HTR-8/SVneo (cell line): Measurements from ENCODE around the gene NPC1.

ENCODE experiments used
- DNase-seq: peaks from one replicate; pipeline ENCODE4 v3.0.0; 2011; ENCODE audit warnings: low spot score, mixed read lengths; ENCODE audit not compliant: insufficient read length
- FAIRE-seq: peaks from 2 replicates; lab custom pipeline; 2011; peaks lifted over from hg19 to GRCh38; lab: Jason Lieb, UNC

NPC1 gene

DNA sequence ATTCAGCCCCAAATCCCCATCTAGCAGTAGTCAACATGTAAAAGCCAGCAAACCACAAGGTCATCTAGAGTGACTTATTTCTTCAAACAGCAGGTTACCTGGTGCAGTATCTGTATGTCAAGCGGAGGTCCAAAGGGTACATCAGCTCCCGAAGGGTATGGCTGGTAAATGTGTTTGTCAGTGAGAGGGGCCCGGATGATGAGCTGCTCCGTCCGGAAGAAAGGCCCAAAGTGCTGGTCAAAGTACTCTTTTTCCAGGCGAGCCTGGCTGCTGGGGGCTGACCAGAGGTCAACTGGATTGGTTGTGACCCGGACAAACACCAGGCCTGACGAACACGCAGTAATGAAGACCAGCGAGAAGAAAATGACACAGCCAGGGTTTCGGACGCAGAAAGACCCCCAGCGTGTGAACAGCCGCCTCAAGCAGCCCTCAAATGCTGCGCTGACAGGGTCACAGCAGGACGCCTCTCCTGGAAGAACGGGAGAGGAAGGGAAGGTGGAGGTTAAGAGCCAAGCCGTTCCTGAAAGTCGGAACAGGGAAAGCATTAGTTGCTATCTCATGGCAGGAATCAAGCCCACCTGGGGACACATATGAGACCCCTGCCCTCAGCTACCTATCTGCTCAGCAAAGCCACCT lies 30.0 kb downstream of the NPC1 start:
- no peak for DNase-seq
- FAIRE-seq, result no peak

DNA sequence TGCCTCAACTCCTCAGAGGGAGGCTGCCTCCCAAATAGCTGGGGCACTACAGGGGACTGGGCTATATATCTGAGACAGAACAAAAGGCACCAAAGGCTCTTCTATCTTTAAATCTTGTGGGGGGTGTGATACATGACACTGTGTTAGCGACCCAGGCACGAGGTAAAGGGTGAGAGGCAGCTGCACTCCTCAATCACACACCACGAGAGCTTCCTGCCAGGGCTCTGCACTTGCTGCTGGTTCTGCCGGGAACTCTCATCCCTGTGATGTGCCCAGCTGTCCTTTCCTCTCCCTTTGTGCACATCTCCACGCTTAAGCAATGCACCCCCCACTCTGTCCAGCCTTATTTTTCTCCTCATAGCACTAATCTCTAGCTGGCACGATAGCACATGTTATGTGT lies 32.4 kb downstream of the NPC1 start:
- DNase-seq (no peak), FAIRE-seq (no peak)

DNA sequence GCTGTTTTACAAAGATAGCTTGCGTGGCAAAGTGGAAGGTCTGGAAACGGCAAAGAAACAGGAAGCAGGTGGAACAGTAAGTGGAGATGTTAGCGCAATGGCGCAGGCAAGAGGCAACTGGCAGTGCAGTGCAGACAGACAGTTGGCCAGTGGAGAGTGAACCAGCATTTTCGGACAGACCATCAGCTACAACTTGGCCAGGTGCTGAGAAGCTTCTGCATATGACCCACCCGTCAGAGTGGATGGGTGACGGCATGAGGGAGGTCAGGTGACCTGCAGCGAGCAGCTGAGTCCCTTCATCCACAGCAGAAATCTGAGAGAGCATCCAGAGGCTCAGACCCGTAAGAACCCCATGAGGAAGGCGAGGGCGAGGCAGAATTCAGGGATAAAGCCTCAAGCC lies 33.8 kb downstream of the NPC1 start:
- DNase-seq (no peak), FAIRE-seq (no peak)

DNA sequence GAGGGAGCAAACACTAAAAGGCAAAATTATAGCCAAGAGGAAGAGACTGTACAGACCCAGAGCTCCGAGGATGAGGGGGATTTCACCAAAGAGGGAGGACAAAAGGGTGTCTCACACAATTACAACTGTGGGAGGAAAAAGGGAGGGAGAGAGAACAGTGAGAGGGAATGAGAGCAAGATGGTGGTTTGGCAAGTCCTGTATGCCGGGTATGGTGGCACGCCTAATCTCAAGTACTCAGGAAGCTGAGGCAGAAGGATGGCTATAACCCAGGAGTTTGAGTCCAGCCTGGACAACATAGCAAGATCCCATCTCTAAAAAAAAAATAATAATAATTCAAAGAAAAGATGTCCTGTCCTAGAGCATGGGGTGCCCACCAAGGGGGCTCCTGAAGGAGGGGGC lies 34.3 kb downstream of the NPC1 start:
- no peak for FAIRE-seq
- no peak for DNase-seq

DNA sequence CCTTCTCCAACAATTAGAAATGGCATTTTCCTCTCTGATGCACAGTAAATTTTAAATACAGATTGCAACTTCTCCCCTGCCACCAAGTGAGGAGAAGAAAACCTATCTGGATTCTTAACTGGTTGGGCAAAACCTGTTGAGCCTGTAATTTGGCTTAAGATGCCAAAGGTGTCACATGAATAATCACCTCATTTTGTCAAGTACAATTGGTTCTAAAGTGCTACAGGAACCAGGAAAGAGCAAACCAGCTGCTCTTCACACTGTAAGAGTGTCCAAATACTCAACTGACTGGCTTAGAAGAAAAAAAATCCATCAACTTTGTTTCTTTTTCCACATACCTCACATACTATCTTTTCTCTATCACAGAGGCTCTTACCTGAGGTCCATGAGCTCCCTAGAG lies 35.4 kb downstream of the NPC1 start:
- no peak for FAIRE-seq

DNA sequence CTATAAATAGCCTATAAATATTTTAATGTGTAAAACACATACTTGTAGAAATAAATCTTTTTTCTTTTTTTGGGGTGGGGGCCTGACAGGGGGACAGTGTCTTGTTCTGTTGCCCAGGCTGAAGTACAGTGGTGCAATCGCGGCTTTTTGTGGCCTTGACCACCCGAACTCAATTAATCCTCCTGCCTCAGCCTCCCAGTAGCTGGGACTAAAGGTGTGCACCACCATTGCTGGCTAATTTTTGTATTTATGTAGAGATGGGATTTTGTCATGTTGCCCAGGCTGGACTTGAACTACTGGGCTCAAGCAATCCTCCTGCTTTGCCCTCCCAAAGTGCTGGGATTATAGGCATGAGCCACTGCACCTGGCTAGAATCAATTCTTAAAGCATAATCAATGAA lies 37.6 kb downstream of the NPC1 start:
- DNase-seq (no peak), FAIRE-seq (no peak)

More for the DNA sequence above, 35.4 kb downstream of the NPC1 start:
- no peak for DNase-seq

DNA sequence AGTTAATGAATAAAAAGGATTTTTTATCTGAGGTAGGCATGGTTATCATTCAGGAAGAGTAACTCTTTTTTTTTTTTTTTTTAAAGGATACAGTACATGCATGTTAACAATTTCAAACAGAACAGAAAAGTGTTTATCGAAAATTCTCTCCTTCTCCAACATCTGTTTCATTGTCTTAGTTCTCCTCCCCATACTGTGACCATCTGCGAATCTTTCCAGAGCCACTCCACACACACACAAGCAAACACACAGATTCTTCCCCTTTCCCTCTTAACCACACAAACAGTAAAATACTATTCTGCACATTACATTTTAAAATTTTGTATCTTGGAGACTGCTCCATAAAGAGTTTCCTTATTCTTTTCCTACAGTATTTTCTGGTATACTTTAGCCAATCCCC lies 38.0 kb downstream of the NPC1 start:
- DNase-seq (no peak), FAIRE-seq (no peak)

DNA sequence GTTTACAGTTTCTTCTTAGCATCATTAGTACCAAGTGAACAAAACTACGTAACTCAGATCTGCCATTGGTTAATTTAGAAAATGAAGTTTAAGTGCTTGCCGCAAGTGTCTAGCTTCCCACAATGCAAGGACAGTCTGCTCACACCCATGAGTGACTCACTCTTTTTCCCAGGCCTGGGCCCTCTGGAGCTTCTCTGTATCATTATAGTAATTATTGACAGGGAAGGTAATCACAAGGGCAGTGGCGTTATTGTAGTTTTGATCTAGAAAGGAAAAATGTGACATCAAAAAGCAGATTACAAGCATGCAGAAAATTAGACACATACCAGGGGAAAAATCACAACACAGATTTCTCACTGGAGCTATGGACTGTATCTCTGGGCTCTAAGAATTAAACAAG lies 38.5 kb downstream of the NPC1 start:
- DNase-seq, result no peak

DNA sequence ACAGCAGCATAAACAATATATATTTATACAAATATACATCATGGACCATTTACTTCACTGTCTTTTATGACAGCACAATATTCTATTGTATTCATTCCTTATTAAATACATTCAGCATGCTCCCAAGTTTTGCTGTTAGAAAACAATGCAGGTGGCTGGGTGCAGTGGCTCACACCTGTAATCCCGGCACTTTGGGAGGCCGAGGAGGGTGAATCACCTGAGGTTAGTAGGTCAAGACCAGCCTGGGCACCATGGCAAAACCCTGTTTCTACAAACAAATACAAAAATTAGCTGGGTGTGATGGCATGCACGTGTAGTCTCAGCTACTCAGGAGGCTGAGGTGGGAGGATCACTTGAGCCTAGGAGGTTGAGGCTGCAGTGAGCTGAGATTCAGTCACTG lies 39.0 kb downstream of the NPC1 start:
- no peak for FAIRE-seq

More for the DNA sequence above, 38.5 kb downstream of the NPC1 start:
- FAIRE-seq, result no peak

DNA sequence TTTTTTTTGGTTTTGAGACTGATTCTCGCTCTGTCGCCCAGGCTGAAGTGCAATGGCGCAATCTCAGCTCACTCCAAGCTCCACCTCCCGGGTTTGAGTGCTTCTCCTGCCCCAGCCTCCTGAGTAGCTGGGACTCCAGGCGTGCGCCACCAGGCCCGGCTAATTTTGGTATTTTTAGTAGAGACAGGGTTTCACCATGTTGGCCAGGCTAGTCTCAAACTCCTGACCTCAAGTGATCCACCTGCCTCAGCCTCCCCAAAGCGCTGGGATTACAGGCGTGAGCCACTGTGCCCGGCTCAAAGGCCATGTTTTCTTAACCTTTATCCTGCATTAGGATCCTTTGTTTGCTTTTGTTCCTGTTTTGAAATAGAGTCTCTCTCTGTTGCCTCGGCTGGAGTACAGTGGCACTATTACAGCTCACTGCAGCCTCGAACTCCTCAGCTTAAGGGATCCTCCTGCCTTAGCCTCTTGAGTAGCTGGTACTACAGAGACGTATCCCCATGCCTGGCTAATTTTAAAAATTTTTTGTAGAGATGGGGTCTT lies 41.0 kb downstream of the NPC1 start:
- DNase-seq (no peak), FAIRE-seq (no peak)

More for the DNA sequence above, 39.0 kb downstream of the NPC1 start:
- DNase-seq, result no peak

DNA sequence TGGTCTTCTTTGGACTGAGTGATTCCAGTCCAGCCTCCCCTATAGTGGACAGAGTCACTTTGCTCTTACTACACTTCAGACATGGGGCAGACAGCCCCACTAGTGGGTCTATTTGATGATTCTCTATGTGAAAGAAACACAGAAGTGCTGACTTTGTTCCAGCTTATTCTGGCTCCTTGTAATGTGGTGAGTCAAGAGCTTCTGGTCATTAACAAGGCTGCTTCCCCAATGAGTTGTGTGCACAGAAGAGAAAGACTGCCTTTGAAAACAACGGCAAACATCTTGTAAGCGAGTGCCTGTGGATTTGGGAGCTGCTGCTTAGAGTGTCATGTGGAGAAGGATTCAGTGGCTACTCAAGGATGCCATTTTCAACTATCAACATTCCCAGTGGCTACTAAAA lies 43.8 kb downstream of the NPC1 start:
- DNase-seq (no peak), FAIRE-seq (no peak)

DNA sequence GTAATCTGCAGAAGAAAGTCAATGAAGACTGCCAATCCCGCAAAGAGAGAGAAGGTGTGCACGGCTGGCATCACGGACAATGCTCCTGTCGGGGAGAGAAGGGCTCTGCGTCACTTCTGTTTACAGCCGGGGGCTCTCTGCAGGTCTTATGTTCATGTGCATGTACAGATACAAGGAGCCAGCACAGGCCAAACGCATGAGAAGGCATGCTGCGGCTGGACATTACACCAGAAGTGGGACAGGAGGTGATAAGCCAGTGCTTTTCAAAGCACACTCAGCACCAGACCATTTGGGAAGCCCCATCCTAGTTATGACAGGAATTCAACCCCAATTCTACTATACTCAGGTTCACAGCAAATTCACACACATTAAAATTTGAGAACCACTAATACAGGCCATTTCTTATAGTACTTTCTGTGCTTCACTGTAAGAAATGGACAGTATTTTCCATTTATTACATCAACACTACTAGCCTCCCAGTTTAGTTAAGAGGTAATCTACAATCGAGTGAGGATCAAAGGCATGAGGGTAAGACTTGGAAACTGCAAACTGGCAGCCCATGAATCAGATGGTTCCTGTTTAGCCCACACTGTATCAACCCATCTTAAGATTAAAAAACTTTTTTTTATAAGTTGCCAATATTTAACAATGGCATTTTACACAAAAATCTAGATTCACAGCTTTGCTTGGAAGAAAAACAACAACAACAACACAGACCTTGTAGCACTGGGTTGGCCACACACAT lies 44.8 kb downstream of the NPC1 start:
- FAIRE-seq (no peak), DNase-seq (no peak)

DNA sequence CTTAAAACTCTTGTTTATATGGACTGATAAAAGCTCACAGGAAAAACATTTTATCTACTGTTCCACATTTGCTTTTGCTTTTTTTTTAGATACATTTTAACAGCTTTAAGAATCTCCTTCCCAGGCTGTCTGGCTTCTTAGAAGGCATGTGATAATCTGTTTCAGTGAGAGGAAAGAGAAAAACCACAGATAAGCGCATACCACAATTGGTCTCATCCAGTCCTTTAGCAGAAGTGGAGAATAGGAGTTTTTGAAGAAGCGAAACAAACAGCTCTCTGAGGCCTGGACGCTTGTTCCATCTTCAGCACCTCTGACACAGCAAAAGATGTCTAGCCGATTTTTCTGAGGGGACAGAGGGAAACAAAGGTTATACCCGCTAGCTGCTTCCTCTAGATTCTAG lies 45.4 kb downstream of the NPC1 start:
- FAIRE-seq (no peak), DNase-seq (no peak)

DNA sequence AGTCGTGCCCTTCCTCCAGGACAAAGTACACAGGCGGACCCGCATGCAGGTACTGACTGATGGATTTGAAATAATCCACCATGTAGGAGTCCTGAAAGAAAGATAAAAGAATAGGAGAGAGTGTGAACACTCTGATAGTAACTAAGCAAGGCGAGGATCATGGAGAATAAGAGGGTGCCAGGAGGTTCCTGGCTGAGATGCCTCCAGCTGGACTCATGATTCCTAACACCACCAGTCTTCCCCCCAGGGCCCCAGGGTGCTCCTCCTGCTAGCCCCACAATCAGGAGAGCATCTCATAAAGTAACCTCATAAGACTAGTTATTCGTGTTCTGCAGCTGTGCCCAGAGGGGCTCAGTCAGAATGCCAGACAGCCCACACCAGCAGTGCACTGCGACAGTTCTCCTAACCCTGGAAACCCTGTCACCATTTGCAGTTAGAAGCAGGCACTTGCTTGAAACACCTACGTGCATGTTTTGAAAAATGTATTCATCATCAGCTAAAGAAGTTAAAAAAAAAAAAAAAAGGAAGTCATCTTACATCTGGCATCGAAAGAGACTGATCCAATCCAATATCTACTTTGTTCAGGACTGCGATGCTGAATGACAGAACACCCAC lies 46.3 kb downstream of the NPC1 start:
- FAIRE-seq (no peak), DNase-seq (no peak)

DNA sequence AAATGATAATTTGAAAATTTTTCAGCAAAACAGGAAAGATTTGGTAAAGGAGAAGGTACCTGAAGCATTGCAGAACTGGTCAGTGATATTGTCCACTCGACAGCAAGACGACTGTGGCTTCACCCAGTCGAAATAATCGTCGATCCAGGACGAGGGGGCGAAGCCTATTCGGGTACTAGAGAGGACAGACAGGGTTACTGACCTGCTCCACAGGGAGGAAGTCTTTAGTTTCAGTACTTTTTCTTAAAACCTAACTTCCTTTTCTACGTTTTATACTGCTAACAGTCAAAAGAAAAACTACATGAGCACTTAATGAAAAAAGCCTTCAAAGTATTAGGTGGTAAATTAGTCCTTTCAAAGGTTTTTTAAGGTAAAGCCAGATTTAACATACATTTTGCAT lies 47.0 kb downstream of the NPC1 start:
- DNase-seq, result no peak
- no peak for FAIRE-seq

DNA sequence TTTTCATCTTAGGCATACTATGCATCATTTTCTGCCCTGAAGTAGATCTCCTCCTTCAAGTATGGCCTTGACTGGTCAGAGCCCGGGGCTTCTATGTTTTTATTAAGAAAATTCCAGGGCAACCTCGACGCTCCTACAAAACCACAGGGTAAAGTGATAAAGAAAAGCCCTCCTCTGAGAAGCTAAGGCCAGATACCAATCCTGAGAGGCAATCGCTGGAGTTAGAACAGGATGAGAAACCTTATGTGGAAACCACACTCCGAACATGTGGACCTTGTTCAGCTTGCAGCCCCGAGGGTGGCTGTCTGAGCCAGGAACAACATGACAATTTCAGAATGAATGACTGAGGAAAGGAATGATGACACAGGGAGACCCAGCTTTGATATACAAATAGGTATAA lies 47.4 kb downstream of the NPC1 start:
- no peak for DNase-seq
- FAIRE-seq, result no peak

DNA sequence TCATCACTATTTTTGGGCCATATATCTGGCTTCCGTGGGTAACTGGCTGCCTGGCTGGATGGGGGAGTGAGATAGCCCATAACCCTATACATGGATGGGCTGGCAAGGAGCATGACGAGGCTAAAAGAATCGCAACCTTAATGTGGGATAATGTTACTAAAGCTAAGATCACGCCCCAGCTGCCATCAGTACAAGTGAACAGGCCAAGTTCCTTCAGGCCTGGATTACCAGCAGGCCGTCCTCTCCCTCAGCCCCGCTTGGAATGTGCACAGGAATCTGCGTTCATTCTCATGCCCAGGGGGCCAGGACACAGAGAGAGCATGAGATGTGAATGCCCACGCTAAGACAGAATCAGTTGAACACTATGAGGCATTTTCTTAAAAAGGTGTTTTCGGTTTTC lies 48.3 kb downstream of the NPC1 start:
- FAIRE-seq (no peak), DNase-seq (no peak)

DNA sequence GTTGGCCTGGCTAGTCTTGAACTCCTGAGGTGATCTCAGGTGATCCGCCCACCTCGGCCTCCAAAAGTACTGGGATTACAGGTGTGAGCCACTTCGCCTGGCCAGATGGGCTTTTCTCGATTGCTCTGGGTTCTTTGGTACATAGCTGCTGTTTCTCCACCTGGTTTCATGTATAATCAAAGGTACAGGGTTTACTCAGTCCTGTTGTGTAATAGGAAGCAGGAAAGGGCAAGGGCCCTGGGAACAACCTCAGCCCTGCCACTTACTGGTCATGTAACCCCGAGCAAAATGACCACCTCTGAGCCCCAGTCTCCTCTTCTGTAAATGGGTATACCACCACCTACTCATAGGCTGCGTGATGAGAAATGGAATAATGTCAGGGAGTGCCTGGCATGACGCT lies 49.0 kb downstream of the NPC1 start:
- no peak for FAIRE-seq
- no peak for DNase-seq

DNA sequence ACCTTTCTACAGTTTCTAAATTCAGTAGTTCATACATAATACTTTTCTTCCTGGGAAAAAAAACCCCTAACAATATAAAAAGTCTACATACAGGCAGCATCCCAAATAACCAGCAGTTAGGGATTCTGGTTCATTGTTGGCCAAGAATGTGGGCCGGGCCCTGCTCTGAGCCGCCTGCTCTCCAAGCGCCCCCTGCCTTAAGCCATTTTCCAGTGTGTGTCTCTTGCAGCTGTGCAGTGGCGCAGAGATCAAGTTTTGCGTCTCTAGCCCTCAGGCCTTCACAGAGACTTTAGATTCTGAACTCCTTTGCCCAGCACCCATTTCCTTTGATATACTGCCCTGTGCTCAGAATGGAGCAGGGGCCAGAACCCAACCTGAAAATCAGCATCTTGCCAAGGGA lies 50.1 kb downstream of the NPC1 start:
- FAIRE-seq (no peak), DNase-seq (no peak)

DNA sequence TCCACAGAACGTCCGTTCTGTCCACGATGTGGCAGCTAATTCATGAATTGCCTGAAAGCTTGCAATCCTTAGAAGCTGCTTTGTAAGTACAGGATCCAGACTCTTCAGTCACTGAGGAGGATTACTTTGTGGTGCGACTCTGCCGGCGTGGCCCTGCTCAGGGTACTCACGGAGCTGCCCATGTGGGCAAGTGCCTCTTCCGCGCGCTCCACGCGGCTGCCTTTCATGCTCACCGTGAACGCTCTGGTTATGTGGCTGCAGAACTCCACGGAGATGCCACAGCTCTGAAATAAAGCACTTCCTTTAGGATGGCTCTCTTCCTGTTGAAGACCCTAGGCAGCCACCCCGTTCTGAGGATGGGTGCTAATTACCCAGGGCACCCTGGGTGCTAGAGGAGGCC lies 52.0 kb downstream of the NPC1 start:
- FAIRE-seq, result no peak

DNA sequence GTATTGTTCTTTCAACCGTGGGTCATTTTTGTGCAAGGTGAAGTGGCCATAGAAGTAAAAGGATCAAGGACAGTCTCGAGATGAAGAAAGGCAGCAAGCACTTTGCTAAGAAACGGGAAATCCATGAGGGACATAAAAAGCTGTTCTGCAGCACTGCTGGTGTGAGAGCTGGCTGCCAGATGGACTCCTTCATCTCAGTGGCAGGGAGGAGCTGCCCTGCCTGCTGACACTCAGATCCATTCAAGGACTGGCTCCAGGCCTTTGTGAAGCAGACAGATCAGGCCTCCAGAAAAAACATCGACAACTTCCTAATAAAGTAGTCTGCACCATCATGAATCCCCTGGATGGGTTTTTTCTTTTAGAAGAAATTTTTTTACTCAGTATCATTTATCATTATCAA lies 53.5 kb downstream of the NPC1 start:
- DNase-seq (no peak), FAIRE-seq (no peak)

More for the DNA sequence above, 52.0 kb downstream of the NPC1 start:
- DNase-seq, result no peak
